ENCODE measurements around the gene ATG2B.

The ATG2B gene

DNA sequence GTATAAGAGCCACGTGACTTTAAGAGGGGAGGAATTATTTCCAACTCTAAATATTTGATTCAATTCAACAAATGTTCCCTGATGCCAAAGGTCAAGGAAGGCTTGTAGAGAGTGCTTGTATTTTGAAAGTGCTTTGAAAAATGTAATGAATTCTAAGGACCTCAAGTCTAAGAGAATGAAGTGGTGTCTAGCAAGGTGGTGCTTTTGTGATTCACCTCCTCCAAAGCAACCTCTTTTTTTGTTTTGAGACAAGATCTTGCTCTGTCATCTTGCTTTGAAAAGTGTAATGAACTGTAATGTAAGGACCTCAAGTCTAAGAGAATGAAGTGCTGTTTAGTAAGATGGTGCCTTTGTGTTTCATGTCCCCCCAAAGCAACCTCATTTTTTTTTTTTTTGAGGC is 42.5 kb upstream of the ATG2B start:
- Mint-ChIP-seq H3K36me3 (ENCODE audit: low read depth) (no peaks in the 10 kb centered on the region), H3K27me3 (ENCODE audit: low read depth) (no peaks in the 10 kb centered on the region), H3K4me3 (no peak overlapping the region), H3K4me1 (no peaks in the 10 kb centered on the region), H3K9me3 (no peaks in the 10 kb centered on the region), H3K27ac (no peak overlapping the region)
- TF ChIP-seq, protein P1, sequence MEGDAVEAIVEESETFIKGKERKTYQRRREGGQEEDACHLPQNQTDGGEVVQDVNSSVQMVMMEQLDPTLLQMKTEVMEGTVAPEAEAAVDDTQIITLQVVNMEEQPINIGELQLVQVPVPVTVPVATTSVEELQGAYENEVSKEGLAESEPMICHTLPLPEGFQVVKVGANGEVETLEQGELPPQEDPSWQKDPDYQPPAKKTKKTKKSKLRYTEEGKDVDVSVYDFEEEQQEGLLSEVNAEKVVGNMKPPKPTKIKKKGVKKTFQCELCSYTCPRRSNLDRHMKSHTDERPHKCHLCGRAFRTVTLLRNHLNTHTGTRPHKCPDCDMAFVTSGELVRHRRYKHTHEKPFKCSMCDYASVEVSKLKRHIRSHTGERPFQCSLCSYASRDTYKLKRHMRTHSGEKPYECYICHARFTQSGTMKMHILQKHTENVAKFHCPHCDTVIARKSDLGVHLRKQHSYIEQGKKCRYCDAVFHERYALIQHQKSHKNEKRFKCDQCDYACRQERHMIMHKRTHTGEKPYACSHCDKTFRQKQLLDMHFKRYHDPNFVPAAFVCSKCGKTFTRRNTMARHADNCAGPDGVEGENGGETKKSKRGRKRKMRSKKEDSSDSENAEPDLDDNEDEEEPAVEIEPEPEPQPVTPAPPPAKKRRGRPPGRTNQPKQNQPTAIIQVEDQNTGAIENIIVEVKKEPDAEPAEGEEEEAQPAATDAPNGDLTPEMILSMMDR (IDR thresholded peaks at IDR 0.05; ENCODE audit: unreplicated experiment in 3 of 3), result no peak

DNA sequence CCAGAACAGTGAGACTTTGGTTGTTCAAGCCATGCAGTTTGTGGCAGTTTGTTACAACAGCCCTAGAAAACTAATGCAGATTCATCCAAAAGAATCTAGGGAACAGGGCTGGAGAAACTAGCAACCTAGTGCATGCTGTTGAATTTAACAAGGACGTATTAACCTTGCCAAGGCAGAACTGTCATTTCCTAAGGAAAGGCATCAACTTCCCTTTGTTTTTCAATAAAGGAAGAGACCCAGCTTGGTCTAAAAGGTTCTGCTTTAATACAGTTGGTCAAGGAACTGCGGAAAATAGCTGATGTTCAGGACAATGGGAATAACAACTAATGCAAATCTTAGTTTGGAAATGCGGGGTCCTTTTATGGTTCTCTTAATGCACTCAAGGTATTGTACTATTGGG is 40.3 kb upstream of the ATG2B start:
- H3K4me1 Mint-ChIP-seq, result no peaks in the 10 kb centered on the region
- no peak overlapping the region for H3K27ac Mint-ChIP-seq
- TF ChIP-seq, protein P1 (IDR thresholded peaks at IDR 0.05; ENCODE audit: unreplicated experiment in 3 of 3), result no peak
- H3K36me3 Mint-ChIP-seq (ENCODE audit: low read depth), result no peaks in the 10 kb centered on the region
- no peaks in the 10 kb centered on the region for H3K9me3 Mint-ChIP-seq
- no peak overlapping the region for H3K4me3 Mint-ChIP-seq
- H3K27me3 Mint-ChIP-seq (ENCODE audit: low read depth), result peaks cover 12% of the 10 kb centered on the region

DNA sequence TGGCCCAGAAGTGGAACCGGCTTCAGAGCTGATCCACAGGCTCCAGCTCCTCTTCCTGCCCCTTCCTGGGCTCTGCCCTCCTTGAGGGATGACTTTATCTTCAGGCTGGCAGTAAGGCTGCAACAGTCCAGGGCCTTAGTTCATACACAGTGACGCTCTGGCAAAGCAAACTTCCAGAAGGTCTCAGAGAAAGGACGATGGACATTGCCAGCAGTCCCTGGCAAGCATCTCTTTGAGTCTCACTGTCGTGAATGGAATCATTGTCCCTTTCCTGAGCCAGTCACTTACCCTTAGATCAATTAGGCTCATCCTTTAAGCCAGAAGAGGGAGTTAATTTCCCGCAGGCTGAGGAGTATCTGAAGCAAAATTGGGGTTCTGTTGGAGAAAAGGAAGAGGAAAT is 37.4 kb upstream of the ATG2B start:
- no peak overlapping the region for H3K27ac Mint-ChIP-seq
- H3K27me3 Mint-ChIP-seq (ENCODE audit: low read depth), result peaks cover 12% of the 10 kb centered on the region
- no peak overlapping the region for H3K4me3 Mint-ChIP-seq
- TF ChIP-seq, protein P1 (IDR thresholded peaks at IDR 0.05; ENCODE audit: unreplicated experiment in 3 of 3), result no peak
- H3K9me3 Mint-ChIP-seq, result no peaks in the 10 kb centered on the region
- H3K4me1 Mint-ChIP-seq, result no peaks in the 10 kb centered on the region
- no peaks in the 10 kb centered on the region for H3K36me3 Mint-ChIP-seq (ENCODE audit: low read depth)

DNA sequence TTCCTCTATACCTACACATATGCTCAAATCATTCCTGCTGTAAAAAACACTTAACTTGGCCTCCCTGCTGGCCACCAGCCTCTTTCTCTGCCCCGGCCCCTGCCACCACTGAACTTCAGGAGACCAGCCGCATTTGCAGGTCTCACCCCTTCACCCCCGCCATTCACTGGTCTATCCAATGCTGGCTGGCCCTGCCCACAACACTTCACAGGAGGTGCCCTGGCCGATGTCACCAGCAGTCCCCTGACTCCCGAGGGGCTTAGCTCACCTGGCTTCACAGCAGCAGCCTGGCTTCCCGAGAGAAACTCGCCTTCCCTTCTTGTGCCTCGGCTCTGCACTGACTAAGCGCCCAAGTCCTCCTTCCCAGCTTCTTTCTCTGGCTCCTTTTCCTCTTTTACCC is 36.3 kb upstream of the ATG2B start:
- H3K36me3 Mint-ChIP-seq (ENCODE audit: low read depth), result no peaks in the 10 kb centered on the region
- TF ChIP-seq, protein P1 (IDR thresholded peaks at IDR 0.05; ENCODE audit: unreplicated experiment in 3 of 3), result no peak
- H3K27ac Mint-ChIP-seq, result no peak overlapping the region
- no peak overlapping the region for H3K4me3 Mint-ChIP-seq
- no peaks in the 10 kb centered on the region for H3K9me3 Mint-ChIP-seq
- H3K27me3 Mint-ChIP-seq (ENCODE audit: low read depth), result peaks cover 12% of the 10 kb centered on the region
- H3K4me1 Mint-ChIP-seq, result no peaks in the 10 kb centered on the region

DNA sequence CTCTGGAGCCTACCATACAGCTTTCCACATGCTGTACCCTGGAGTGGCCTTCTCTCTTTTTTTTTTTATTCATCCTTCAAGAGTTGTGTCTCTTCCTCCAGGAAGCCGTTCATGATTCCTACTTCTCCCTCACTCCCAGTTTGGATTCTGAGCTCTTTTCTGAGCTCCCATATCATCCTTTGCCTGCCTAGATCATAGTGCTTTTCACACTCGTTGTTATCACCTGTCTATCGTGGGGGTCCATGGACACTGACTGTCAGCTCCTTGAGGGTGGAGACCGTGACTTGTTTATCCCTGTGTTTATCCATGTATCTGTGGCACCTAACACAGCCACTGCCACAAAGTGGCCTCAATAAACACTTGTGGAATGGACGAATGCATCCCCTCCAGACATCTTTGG is 35.8 kb upstream of the ATG2B start:
- Mint-ChIP-seq H3K36me3 (ENCODE audit: low read depth) (no peaks in the 10 kb centered on the region), H3K27ac (no peak overlapping the region), H3K4me1 (no peaks in the 10 kb centered on the region), H3K4me3 (no peak overlapping the region), H3K27me3 (ENCODE audit: low read depth) (peaks cover 12% of the 10 kb centered on the region), H3K9me3 (no peaks in the 10 kb centered on the region)
- TF ChIP-seq, protein P1 (IDR thresholded peaks at IDR 0.05; ENCODE audit: unreplicated experiment in 3 of 3), result no peak

DNA sequence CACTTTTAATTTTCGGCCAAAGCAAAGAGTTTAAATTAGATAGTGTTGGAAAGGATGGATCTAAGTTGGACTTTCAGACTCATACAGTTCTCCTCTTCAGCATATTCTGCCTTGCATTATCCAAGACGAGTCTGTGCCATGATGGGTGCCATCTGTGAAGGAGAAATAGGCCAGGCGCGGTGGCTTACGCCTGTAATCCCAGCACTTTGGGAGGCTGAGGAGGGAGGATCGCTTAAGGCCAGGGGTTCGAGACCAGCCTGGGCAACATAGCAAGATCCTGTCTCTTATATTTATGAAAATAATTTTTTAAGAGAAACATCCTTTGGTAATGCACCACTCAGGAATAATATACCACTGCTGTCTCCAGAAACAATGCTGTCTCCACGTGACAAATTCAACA is 35.3 kb upstream of the ATG2B start:
- Mint-ChIP-seq H3K9me3 (no peaks in the 10 kb centered on the region), H3K4me1 (no peaks in the 10 kb centered on the region), H3K27ac (no peak overlapping the region), H3K36me3 (ENCODE audit: low read depth) (no peaks in the 10 kb centered on the region), H3K4me3 (no peak overlapping the region), H3K27me3 (ENCODE audit: low read depth) (peaks cover 12% of the 10 kb centered on the region)
- TF ChIP-seq, protein P1 (IDR thresholded peaks at IDR 0.05; ENCODE audit: unreplicated experiment in 3 of 3), result no peak

Data from nephron (organoid).